DND-41 (cell line): ENCODE data around the gene MYOD1.

ENCODE experiments used
- CTCF ChIP-seq: IDR thresholded peaks from 2 replicates; pipeline ENCODE4 v1.5.1; 2012; ENCODE audit warnings: borderline replicate concordance, low read length, moderate library complexity, mild to moderate bottlenecking; ENCODE audit not compliant: poor library complexity, severe bottlenecking; ENCODE audit errors: extremely low read depth
- EZH2 ChIP-seq: IDR thresholded peaks from 3 replicates; pipeline ENCODE4 v1.6.1; 2012; ENCODE audit warnings: borderline replicate concordance, low read depth, mild to moderate bottlenecking, moderate library complexity, low read length, inconsistent platforms; ENCODE audit not compliant: severe bottlenecking

DNA sequence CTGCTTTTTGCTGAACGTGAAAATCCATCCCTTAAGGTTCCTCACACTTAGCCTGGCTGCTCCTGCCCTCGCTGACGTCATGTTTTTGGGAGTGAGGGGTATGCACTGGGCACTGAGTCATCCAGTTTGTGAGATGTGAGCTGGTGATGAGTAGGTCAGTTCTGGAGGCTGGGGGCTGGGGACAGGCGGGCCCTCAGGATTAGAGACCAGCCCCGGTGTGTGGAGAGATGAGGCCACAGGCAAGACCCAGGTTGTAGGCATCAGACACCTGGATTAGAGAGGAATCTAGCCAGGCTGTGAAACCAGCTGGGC lies 24.4 kb downstream of the MYOD1 start:
- TF ChIP-seq CTCF (no peak), EZH2 (no peak)
